ENCODE measurements around the gene DSTYK. TPM values are rescaled to one million over a fixed set of nuclear protein-coding genes. Genes with fewer than 3 reads are reported as not detected.

The DSTYK gene
- total RNA-seq, 1 donor from 2014 or later: 11.7 TPM

DNA sequence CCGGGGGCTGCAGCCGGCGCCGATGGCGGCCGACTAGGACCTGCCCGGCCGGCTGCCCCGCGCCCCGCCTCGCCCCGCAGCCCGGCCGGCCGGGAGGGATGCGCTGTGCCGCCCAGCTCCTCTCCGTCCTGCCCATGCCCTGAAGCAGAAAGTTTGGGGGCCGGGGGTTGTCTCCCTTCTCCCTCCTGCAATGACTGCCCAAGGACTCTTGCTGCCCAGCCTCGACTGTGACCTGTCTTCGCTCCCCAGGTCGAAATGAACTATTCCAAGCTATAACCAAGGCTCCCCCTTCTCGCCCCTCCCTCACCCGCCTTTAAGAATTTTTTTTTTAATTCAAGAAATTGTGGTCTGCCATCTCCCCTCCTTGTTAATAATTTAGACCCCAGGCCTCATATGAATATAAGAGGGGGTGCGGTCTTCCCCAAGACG, 16.6 kb upstream of the DSTYK start:
- TF ChIP-seq, protein P1, sequence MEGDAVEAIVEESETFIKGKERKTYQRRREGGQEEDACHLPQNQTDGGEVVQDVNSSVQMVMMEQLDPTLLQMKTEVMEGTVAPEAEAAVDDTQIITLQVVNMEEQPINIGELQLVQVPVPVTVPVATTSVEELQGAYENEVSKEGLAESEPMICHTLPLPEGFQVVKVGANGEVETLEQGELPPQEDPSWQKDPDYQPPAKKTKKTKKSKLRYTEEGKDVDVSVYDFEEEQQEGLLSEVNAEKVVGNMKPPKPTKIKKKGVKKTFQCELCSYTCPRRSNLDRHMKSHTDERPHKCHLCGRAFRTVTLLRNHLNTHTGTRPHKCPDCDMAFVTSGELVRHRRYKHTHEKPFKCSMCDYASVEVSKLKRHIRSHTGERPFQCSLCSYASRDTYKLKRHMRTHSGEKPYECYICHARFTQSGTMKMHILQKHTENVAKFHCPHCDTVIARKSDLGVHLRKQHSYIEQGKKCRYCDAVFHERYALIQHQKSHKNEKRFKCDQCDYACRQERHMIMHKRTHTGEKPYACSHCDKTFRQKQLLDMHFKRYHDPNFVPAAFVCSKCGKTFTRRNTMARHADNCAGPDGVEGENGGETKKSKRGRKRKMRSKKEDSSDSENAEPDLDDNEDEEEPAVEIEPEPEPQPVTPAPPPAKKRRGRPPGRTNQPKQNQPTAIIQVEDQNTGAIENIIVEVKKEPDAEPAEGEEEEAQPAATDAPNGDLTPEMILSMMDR (conservative IDR thresholded peaks at IDR 0.05): no peak
- DNase-seq (ENCODE audit: extremely low spot score, unreplicated experiment): no peak
- H3K4me3 Mint-ChIP-seq: peak overlapping the region; percentile 87
- H3K27me3 Mint-ChIP-seq: peaks cover 38% of the 10 kb centered on the region
- peaks cover 33% of the 10 kb centered on the region for H3K4me1 Mint-ChIP-seq (ENCODE audit: unreplicated experiment)
- H3K9me3 Mint-ChIP-seq: no peaks in the 10 kb centered on the region
- H3K36me3 Mint-ChIP-seq: no peaks in the 10 kb centered on the region
- H3K27ac Mint-ChIP-seq: no peak overlapping the region

DNA sequence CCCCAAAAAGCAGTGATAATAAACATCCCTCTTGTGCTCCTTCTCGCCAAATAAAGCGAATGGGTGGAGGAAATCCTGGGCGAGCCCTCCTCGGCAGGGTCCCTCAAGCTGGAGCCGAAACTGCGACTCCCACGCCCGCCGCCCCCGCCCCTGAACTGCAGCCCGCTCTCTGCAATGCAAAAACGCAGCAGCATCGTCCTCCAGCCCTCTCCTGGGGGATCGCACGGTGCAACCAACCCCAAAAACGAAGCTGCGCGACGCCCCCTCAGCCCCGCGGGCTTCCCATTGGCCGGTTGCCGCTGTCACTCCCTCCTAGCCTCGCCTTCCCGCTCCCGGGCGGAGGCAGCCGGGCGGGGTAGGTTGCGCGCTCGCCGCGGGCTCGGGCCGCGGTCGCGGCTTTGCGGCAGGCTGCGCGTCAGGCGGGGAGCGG, 16.1 kb upstream of the DSTYK start, which contains the start of gene TMCC2:
Gene TMCC2, plus strand, starts transcription at position 363 of the 430 bp plus-strand sequence. CDS start 619 bp downstream, outside the sequence.
- Mint-ChIP-seq H3K4me3 (peak within 1 kb of the TSS; percentile 87), H3K9me3 (no peaks in the 10 kb centered on the region), H3K27me3 (peaks cover 38% of the 10 kb centered on the region), H3K4me1 (ENCODE audit: unreplicated experiment) (peaks cover 33% of the 10 kb centered on the region), H3K27ac (peak within 1 kb of the TSS; percentile 29), H3K36me3 (no peaks in the 10 kb centered on the region)
- DNase-seq (ENCODE audit: extremely low spot score, unreplicated experiment): peak; percentile 93
- TF ChIP-seq, protein P1 (conservative IDR thresholded peaks at IDR 0.05): peak; percentile 5

DNA sequence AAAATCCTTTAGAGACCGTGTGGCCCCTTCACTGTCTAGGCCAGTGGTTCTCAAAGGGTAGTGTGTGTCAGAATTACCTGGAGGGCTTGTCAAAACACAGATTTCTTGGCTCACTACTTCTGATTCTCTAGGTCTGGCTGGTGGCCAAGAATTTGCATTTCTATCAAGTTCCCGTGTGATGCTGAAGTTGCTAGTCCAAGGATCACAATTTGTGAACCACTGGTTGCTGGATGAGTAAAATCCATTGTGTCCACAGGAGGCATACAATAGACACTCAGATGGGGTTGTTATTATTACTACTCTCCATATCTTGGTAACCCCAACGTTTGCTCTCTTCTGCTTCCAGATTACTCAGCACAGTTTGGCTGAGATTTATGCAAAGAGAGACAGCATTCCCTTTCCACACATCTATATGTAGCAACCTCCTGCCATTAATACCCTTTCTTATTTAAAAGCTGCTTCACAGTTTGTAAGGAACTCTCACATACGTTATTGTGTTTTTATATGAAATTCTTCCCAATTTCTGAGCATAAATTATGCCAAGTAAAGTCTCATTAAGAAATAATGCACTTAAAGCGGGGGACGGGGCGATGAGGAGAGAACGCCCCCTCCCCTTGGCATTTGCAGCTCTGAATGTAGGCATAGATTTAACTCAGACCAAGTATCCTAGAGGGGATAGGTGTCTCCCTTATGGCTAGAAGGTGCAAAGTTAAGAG, 15.5 kb upstream of the DSTYK start:
- Mint-ChIP-seq H3K4me3 (peak overlapping the region; percentile 86), H3K4me1 (ENCODE audit: unreplicated experiment) (peaks cover 33% of the 10 kb centered on the region), H3K9me3 (no peaks in the 10 kb centered on the region), H3K27ac (peak overlapping the region; percentile 14), H3K36me3 (no peaks in the 10 kb centered on the region), H3K27me3 (peaks cover 38% of the 10 kb centered on the region)
- DNase-seq (ENCODE audit: extremely low spot score, unreplicated experiment): no peak
- TF ChIP-seq, protein P1 (conservative IDR thresholded peaks at IDR 0.05): peak; percentile 16

DNA sequence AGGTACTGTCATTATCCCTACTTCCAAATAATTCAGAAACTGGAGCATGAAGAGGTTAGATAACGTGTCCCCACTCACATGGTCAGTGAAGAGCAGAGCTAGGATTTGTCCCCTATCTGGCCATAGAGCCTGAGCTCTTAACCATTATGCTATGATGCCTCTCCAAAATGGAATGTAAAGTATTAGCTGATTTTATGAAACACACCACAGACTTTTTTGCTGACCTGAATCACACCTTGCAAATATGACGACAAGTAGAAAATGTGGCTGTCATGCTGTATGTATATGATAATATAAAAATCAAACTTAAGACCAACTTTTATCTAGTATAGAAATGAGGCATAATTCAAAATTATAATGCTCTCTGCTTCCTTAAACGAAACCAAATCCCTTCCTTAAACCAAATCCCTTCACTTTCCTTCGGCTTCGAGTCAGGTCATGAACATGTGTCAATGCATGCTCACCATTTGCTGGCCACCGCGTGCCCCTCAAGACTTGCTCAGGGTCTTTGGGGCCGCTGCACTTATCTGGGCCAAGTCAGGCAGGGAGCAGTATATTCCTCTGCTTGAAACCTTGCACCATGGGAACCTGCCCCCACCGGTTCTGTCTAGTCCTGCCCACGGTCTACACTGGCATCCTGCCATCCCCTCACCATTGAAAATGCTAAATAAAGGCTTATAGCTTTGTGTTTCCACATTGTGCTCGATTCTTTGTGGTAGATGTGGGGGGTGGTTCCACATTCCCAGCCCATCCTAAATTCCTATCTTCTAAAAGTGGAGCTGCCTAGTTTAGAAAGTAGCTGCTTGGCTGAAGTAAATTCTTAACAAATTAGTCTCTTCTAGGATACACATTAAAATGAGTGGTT, 14.6 kb upstream of the DSTYK start:
- no peaks in the 10 kb centered on the region for H3K9me3 Mint-ChIP-seq
- peak overlapping the region; percentile 14 for H3K27ac Mint-ChIP-seq

DNA sequence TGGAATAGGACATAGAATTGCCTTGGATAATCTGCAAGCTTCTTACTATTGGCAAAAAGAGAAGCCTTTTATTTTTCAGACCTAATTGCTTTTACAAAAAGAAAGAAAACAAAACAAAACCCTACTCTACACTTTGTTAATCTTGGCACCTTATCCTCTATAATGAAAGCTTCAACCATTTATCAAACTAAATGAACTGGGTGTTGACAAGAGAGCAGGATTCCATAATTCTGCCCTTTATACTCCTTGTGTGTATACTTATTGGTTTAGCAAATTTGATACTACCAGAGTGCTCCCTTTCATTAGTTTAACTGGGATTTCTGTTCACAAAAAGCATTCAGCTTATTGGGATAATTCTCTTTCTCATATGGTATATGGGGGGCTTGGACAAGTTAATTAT, 13.2 kb upstream of the DSTYK start:
- DNase-seq (ENCODE audit: extremely low spot score, unreplicated experiment): no peak
- TF ChIP-seq, protein P1 (conservative IDR thresholded peaks at IDR 0.05): no peak
- Mint-ChIP-seq H3K27me3 (peaks cover 38% of the 10 kb centered on the region), H3K36me3 (no peaks in the 10 kb centered on the region), H3K4me3 (no peak overlapping the region), H3K27ac (no peak overlapping the region), H3K4me1 (ENCODE audit: unreplicated experiment) (peaks cover 26% of the 10 kb centered on the region), H3K9me3 (no peaks in the 10 kb centered on the region)

More for the DNA sequence above, 14.6 kb upstream of the DSTYK start:
- TF ChIP-seq, protein P1 (conservative IDR thresholded peaks at IDR 0.05): no peak
- Mint-ChIP-seq H3K36me3 (no peaks in the 10 kb centered on the region), H3K4me1 (ENCODE audit: unreplicated experiment) (peaks cover 33% of the 10 kb centered on the region), H3K27me3 (peaks cover 38% of the 10 kb centered on the region), H3K4me3 (peak overlapping the region; percentile 86)
- DNase-seq (ENCODE audit: extremely low spot score, unreplicated experiment): no peak
